Esophagus squamous epithelium (tissue), 5 donors: ENCODE measurements around the gene RTL1. TPM values are rescaled to one million over a fixed set of nuclear protein-coding genes. Genes with fewer than 3 reads are reported as not detected.

Experiments used
- DNase-seq: peaks from one replicate; lab custom pipeline; 2025; lab: John Stamatoyannopoulos, UW
- H3K27ac ChIP-seq, 4 donors: fragments of 200-600 bp; sonication (generic); one replicate each; pipeline ENCODE4 v1.5.1; 2016 to 2019; ENCODE audit warnings: mild to moderate bottlenecking in 1 of 4
- H3K27me3 ChIP-seq, 4 donors: fragments of 200-600 bp; sonication (generic); 1 replicate in 3 of 4; 2 replicates in 1 of 4; pipeline versions ENCODE4 v1.5.1 to v1.6.0; 2017 to 2021; ENCODE audit warnings: antibody characterized with exemption in 1 of 4
- H3K36me3 ChIP-seq, 3 donors: fragments of 200-600 bp; sonication (generic); one replicate each; pipeline ENCODE4 v1.5.1; 2016 to 2019
- H3K4me1 ChIP-seq, 3 donors: fragments of 200-600 bp; sonication (generic); one replicate each; pipeline ENCODE4 v1.5.1; 2017 to 2019
- H3K4me3 ChIP-seq, 4 donors: fragments of 200-600 bp; sonication (generic); 1 replicate in 3 of 4; 2 replicates in 1 of 4; pipeline ENCODE4 v1.5.1; 2016 to 2019; ENCODE audit warnings: mild to moderate bottlenecking in 2 of 4, moderate library complexity in 1 of 4
- H3K9me3 ChIP-seq, 3 donors: fragments of 200-600 bp; sonication (generic); one replicate each; pipeline ENCODE4 v1.5.1; 2016 to 2019
- CTCF ChIP-seq, 6 experiments: fragments of 450-650 bp in 4 of 6; fragments of 200-600 bp in 2 of 6; sonication (generic) in 2 of 6; IDR thresholded peaks; one replicate each; pipeline ENCODE4 v1.5.1; 2016 to 2019; ENCODE audit warnings: antibody characterized with exemption in 6 of 6, mild to moderate bottlenecking in 4 of 6, moderate library complexity in 4 of 6
- POLR2A ChIP-seq, 4 donors: fragments of 450-650 bp; IDR thresholded peaks; one replicate each; pipeline ENCODE4 v1.6.1; 2017; ENCODE audit warnings: antibody characterized with exemption in 4 of 4, mild to moderate bottlenecking in 4 of 4, moderate library complexity in 3 of 4
- WGBS, 2 donors: methylation state at CpG; one replicate each; pipeline ENCODE4 v1.1.5; 2018; 5-methylcytosine and 5-hydroxymethylcytosine counted together
- intact Hi-C: fragments of 100-400 bp; cut with DNase I; formaldehyde crosslinking; loops from one replicate; pipeline ENCODE4 v1.15.0; 2022
- total RNA-seq, 4 donors: library from RNA; depleted of rRNA; stranded (reverse); fragments of >200 nt; gene quantifications; one replicate each; pipeline ENCODE4 v1.1.0, GENCODE V29; 2016
- donor health status: DM: yes; HTN: yes; CAD: no.

RTL1 gene
- total RNA-seq, 4 donors from 2014 or later: not detected

- Histone ChIP-seq H3K4me1 (peaks cover 0 to 12% (median 0%) of the 10 kb centered on the region in 3 donors), H3K9me3 (no peaks in the 10 kb centered on the region), H3K4me3 (no peak overlapping the region), H3K27ac (no peak overlapping the region), H3K27me3 (peaks cover 0 to 15% (median 0%) of the 10 kb centered on the region in 4 donors), H3K36me3 (no peaks in the 10 kb centered on the region)
- TF ChIP-seq CTCF (IDR thresholded peaks at IDR 0.05): no peak
- TF ChIP-seq POLR2A (IDR thresholded peaks at IDR 0.05): no peak
- DNase-seq: no peak
- intact Hi-C loops: no loop called here
- WGBS, 2 donors: 78 to 79% methylated on average over 3 to 4 of the region's 4 CpGs
Measured at GRCh38 chr14:100844082-100844408, 59.5 kb downstream of the RTL1 start.

DNA sequence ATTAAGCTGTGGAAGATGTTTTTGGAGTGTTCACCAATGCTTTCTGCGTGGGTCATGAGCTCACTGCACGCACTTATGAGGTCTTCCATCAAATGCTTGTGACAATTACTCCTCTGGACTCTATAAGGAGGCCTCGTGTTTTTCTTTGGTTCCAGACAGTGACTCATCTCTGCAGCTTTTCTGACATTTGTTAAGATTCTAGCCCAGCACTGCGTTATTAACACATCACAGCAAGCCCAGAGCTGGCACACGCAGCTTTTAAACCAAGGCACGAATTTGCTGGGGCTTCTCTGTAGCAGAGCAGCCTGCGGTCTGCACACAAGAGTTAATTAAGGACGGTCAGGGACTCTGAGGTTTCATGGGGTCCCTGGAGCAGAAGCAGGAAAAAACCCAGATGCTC is 60.7 kb downstream of the RTL1 start:
- H3K27me3 ChIP-seq: peaks cover 0 to 15% (median 0%) of the 10 kb centered on the region in 4 donors
- no peaks in the 10 kb centered on the region for H3K9me3 ChIP-seq
- DNase-seq: no peak
- H3K4me1 ChIP-seq: peaks cover 0 to 9% (median 0%) of the 10 kb centered on the region in 3 donors
- WGBS, 2 donors: 44 to 46% methylated on average over 6 to 8 of the region's 8 CpGs
- TF ChIP-seq CTCF (IDR thresholded peaks at IDR 0.05) (no peak), POLR2A (IDR thresholded peaks at IDR 0.05) (no peak)
- no peak overlapping the region for H3K4me3 ChIP-seq
- intact Hi-C loops: no loop called here
- peak overlapping the region in 3 of 4 donors; percentile 6 to 57 (median 32) for H3K27ac ChIP-seq
- no peaks in the 10 kb centered on the region for H3K36me3 ChIP-seq

- peaks cover 0 to 15% (median 0%) of the 10 kb centered on the region in 4 donors for H3K27me3 ChIP-seq
- intact Hi-C loops: no loop called here
- no peak overlapping the region for H3K4me3 ChIP-seq
- H3K27ac ChIP-seq: peak overlapping the region in 2 of 4 donors; percentile 32 to 57
- H3K9me3 ChIP-seq: no peaks in the 10 kb centered on the region
- no peak for DNase-seq
- H3K36me3 ChIP-seq: no peaks in the 10 kb centered on the region
- TF ChIP-seq CTCF (IDR thresholded peaks at IDR 0.05) (no peak), POLR2A (IDR thresholded peaks at IDR 0.05) (no peak)
- 63 to 92% methylated on average over 9 to 11 of the region's 15 CpGs for WGBS, 2 donors
- peaks cover 0 to 9% (median 0%) of the 10 kb centered on the region in 3 donors for H3K4me1 ChIP-seq
Measured at GRCh38 chr14:100841761-100842403, 61.6 kb downstream of the RTL1 start.

DNA sequence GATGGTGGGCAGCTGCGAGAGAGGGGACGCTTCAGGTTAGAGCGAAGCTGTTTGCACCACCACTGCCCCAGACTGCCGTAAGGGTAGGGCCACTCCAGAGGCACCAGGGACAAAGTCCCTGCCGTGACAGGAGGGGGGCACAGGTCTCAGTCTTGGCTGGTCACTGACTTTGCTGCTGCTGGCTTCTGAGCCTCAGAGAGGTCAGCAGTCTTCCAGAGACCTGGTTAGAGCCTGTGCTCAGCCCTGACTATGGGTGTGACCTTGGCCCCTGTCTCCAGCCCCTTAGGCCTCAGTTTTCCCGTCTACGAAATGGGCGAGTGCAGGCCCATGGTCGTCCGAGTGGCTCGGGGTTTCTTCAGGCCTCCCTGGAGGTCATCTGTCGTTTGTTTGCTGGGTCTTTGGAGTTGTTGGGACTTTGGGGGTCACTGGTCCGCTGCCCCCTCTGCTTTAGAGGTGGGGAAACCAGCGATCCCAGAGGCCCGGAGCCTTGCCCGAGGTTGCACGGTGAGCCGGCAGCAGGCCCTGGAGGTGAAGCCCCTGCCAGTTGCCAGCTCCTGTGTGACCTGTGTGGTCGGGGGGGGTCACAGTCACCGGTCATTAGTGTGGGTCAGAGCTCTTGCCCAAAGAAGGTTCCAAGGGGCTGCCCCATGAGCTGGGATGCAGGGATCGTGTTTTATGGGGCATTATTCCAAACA is 62.3 kb downstream of the RTL1 start:
- Histone ChIP-seq H3K27me3 (peaks cover 0 to 16% (median 0%) of the 10 kb centered on the region in 4 donors), H3K27ac (peak overlapping the region in 1 of 4 donors; percentile 57), H3K36me3 (no peaks in the 10 kb centered on the region), H3K4me1 (peaks cover 0 to 9% (median 0%) of the 10 kb centered on the region in 3 donors), H3K9me3 (no peaks in the 10 kb centered on the region), H3K4me3 (no peak overlapping the region)
- no peak for DNase-seq
- 75 to 90% methylated on average over 4 to 7 of the region's 21 CpGs for WGBS, 2 donors
- TF ChIP-seq POLR2A (IDR thresholded peaks at IDR 0.05): no peak
- TF ChIP-seq CTCF (IDR thresholded peaks at IDR 0.05): no peak
- intact Hi-C loops: no loop called here
